Thyroid gland (tissue), 4 donors: ENCODE results near the gene GBE1.

Source experiments
- CTCF ChIP-seq, 6 experiments: fragments of 200-600 bp in 3 of 6; fragments of 450-650 bp in 3 of 6; sonication (generic) in 3 of 6; IDR thresholded peaks; one replicate each; pipeline ENCODE4 v1.5.1; 2016 to 2019; ENCODE audit warnings: antibody characterized with exemption in 6 of 6, mild to moderate bottlenecking in 2 of 6, inconsistent platforms in 1 of 6, moderate library complexity in 1 of 6
- POLR2A ChIP-seq, 2 donors: fragments of 450-650 bp; IDR thresholded peaks; one replicate each; pipeline ENCODE4 v1.6.1; 2017; ENCODE audit warnings: antibody characterized with exemption in 2 of 2, mild to moderate bottlenecking in 2 of 2, moderate library complexity in 1 of 2

DNA sequence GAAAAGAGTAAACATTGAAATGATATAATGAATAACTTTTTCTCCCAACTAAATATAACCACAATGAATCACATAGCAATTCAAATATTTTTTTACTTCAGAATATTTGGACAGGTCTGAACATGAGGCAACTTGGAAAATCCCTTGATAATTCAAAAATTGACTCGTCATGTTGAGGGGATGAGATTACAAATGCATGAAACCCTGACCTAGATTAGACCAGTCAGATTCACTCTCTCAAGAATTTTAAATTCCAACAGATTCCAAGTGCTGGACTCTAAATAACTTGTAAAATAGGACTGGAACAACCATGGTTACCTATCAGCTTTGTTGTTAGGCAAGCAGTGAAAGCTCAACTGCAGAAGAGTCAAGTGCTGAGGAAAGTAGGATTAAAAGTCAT lies 317.5 kb downstream of the GBE1 start:
- TF ChIP-seq CTCF (IDR thresholded peaks at IDR 0.05) (no peak), POLR2A (IDR thresholded peaks at IDR 0.05) (no peak)
